Natural killer cell (primary cell): ENCODE measurements around the gene PSKH1. TPM values are rescaled to one million over a fixed set of nuclear protein-coding genes. Genes with fewer than 3 reads are reported as not detected.
"Not testable (repeated sequence)": the region's sequence is repeated elsewhere in the genome, so short reads cannot be mapped to it uniquely, and the experiment has no call there.

Source experiments
- ATAC-seq, 3 donors: fragments of 150-1000 bp in 2 of 3; fragments of 200-7000 bp in 1 of 3; cut with Tn5 transposase; 1 replicate in 1 of 3; 2 replicates in 2 of 3; pipeline ENCODE4 v1.10.0; 2021; ENCODE audit warnings: mild to moderate bottlenecking in 2 of 3, moderate library complexity in 2 of 3
- DNase-seq, 2 donors: peaks; one replicate each; pipeline versions ENCODE4 v3.0.0 to v3.0.0-alpha.2; 2013 to 2021; ENCODE audit warnings: mixed read lengths in 1 of 2
- H3K27ac ChIP-seq: one replicate; pipeline ENCODE4 v1.5.1; 2013; ENCODE audit warnings: mild to moderate bottlenecking, low read length
- H3K27me3 ChIP-seq: one replicate; pipeline ENCODE4 v1.6.1; 2013; ENCODE audit warnings: low read length; ENCODE audit not compliant: control insufficient read depth, insufficient read depth
- H3K36me3 ChIP-seq: one replicate; pipeline ENCODE4 v1.6.1; 2013; ENCODE audit warnings: low read length; ENCODE audit not compliant: control insufficient read depth, insufficient read depth
- H3K4me1 ChIP-seq: one replicate; pipeline ENCODE4 v1.6.1; 2013; ENCODE audit warnings: low read length; ENCODE audit not compliant: control insufficient read depth, insufficient read depth
- H3K4me3 ChIP-seq: one replicate; pipeline ENCODE4 v1.5.1; 2013; ENCODE audit warnings: low read length
- H3K9me3 ChIP-seq: one replicate; pipeline ENCODE4 v1.6.1; 2013; ENCODE audit warnings: low read length; ENCODE audit not compliant: control insufficient read depth, insufficient read depth
- H3K27ac Mint-ChIP-seq, 2 donors: one replicate each; pipeline ENCODE4 v1.8.0; 2022; ENCODE audit warnings: mild to moderate bottlenecking in 2 of 2, mixed read lengths in 2 of 2, moderate library complexity in 1 of 2
- H3K27me3 Mint-ChIP-seq, 2 donors: one replicate each; pipeline ENCODE4 v1.8.0; 2022; ENCODE audit warnings: low read depth in 2 of 2, mixed read lengths in 2 of 2
- H3K36me3 Mint-ChIP-seq: one replicate; pipeline ENCODE4 v1.8.0; 2022; ENCODE audit warnings: mixed read lengths
- H3K4me1 Mint-ChIP-seq, 2 donors: one replicate each; pipeline ENCODE4 v1.8.0; 2022; ENCODE audit warnings: mixed read lengths in 2 of 2
- H3K4me3 Mint-ChIP-seq: one replicate; pipeline ENCODE4 v1.8.0; 2022; ENCODE audit warnings: mild to moderate bottlenecking, moderate library complexity, mixed read lengths
- H3K9me3 Mint-ChIP-seq, 2 donors: one replicate each; pipeline ENCODE4 v1.8.0; 2022; ENCODE audit warnings: mixed read lengths in 2 of 2
- CTCF ChIP-seq: fragments of 200-600 bp; IDR thresholded peaks from one replicate; pipeline ENCODE4 v1.8.0; 2022; ENCODE audit warnings: antibody characterized with exemption
- WGBS: methylation state at CpG from one replicate; pipeline ENCODE4 v1.1.7; 2013; ENCODE audit warnings: missing lambda C conversion rate; ENCODE audit not compliant: insufficient coverage; 5-methylcytosine and 5-hydroxymethylcytosine counted together
- intact Hi-C: fragments of 100-400 bp; cut with micrococcal nuclease; formaldehyde crosslinking; loops from one replicate; pipeline ENCODE4 v1.14.2; 2022
- total RNA-seq, 4 donors: library from RNA; stranded (reverse); fragments of 120-200 nt in 1 of 4; gene quantifications; one replicate each; pipeline versions ENCODE4 v1.2.3 to v1.2.4, GENCODE V29; 2013 to 2022

The PSKH1 gene
- total RNA-seq, 3 donors from 2014 or later (not counting 1 experiment from before 2014, with no cell fraction given) = 16.8 to 24.7 (median 19.5) TPM

- intact Hi-C loops = no loop called here
- Histone ChIP-seq H3K4me1 (peaks cover 11% of the 10 kb centered on the region), H3K27me3 (no peaks in the 10 kb centered on the region), H3K4me3 (no peak overlapping the region), H3K27ac (no peak overlapping the region), H3K9me3 (no peaks in the 10 kb centered on the region), H3K36me3 (peaks cover 6% of the 10 kb centered on the region)
- Mint-ChIP-seq H3K27ac (no peak overlapping the region), H3K4me3 (no peak overlapping the region), H3K4me1 (peaks cover 19 to 24% of the 10 kb centered on the region in 2 donors), H3K9me3 (no peaks in the 10 kb centered on the region), H3K27me3 (no peaks in the 10 kb centered on the region), H3K36me3 (no peaks in the 10 kb centered on the region)
- no peak for DNase-seq
- 97% methylated on average over 11 of the region's 11 CpGs for WGBS
- no peak for TF ChIP-seq CTCF
- ATAC-seq = no peak
These were observed 30.2 kb upstream of the PSKH1 start for GRCh38 chr16:67862623-67863583.

- H3K27me3 ChIP-seq, H3K36me3 ChIP-seq, ATAC-seq, H3K9me3 Mint-ChIP-seq, H3K27ac Mint-ChIP-seq, H3K4me3 ChIP-seq, H3K36me3 Mint-ChIP-seq, DNase-seq, H3K9me3 ChIP-seq, H3K4me3 Mint-ChIP-seq, H3K4me1 ChIP-seq, H3K27me3 Mint-ChIP-seq, H3K27ac ChIP-seq: not testable (repeated sequence)
- WGBS = 91% methylated on average over 5 of the region's 6 CpGs
- H3K4me1 Mint-ChIP-seq = peaks cover 11 to 13% of the 10 kb centered on the region in 2 donors
- intact Hi-C loops = loop anchor here (2.0 kb wide), 1 partner anchor 47 kb away; no protein-coding TSS in a partner anchor
These were observed 29.0 kb upstream of the PSKH1 start for GRCh38 chr16:67864044-67864443.

GRCh38 chr16:67864594-67864993 is 28.5 kb upstream of the PSKH1 start:
- intact Hi-C loops = loop anchor here (2.0 kb wide), 1 partner anchor 48 kb away; no protein-coding TSS in a partner anchor
- ATAC-seq = no peak
- Mint-ChIP-seq H3K27me3 (no peaks in the 10 kb centered on the region), H3K4me1 (peaks cover 11 to 13% of the 10 kb centered on the region in 2 donors), H3K27ac (no peak overlapping the region), H3K36me3 (no peaks in the 10 kb centered on the region), H3K4me3 (no peak overlapping the region), H3K9me3 (no peaks in the 10 kb centered on the region)
- no peak overlapping the region for H3K27ac ChIP-seq
- H3K9me3 ChIP-seq = no peaks in the 10 kb centered on the region
- no peaks in the 10 kb centered on the region for H3K27me3 ChIP-seq
- no peak for TF ChIP-seq CTCF
- no peak overlapping the region for H3K4me3 ChIP-seq
- 93% methylated on average over 2 of the region's 2 CpGs for WGBS
- no peaks in the 10 kb centered on the region for H3K4me1 ChIP-seq
- peaks cover 9% of the 10 kb centered on the region for H3K36me3 ChIP-seq
- no peak for DNase-seq

GRCh38 chr16:67865318-67865717 is 27.7 kb upstream of the PSKH1 start:
- no peaks in the 10 kb centered on the region for H3K36me3 Mint-ChIP-seq
- DNase-seq (peak in 1 of 2 donors; percentile 51), ATAC-seq (peak in 1 of 3 donors; percentile 44)
- H3K27ac Mint-ChIP-seq = no peak overlapping the region
- Histone ChIP-seq H3K9me3 (no peaks in the 10 kb centered on the region), H3K36me3 (peaks cover 10% of the 10 kb centered on the region), H3K4me3 (no peak overlapping the region), H3K27ac (no peak overlapping the region), H3K4me1 (no peaks in the 10 kb centered on the region), H3K27me3 (no peaks in the 10 kb centered on the region)
- H3K27me3 Mint-ChIP-seq = no peaks in the 10 kb centered on the region
- TF ChIP-seq CTCF = no peak
- no peak overlapping the region for H3K4me3 Mint-ChIP-seq
- H3K4me1 Mint-ChIP-seq = peaks cover 11 to 13% of the 10 kb centered on the region in 2 donors
- H3K9me3 Mint-ChIP-seq = no peaks in the 10 kb centered on the region
- WGBS = 89% methylated on average over 2 of the region's 2 CpGs
- intact Hi-C loops = loop anchor here (2.0 kb wide), 1 partner anchor 49 kb away; no protein-coding TSS in a partner anchor
